A549 (cell line): Measurements from ENCODE around the gene TRABD2A.

Experiments used
- BHLHE40 ChIP-seq: IDR thresholded peaks from 2 replicates; pipeline ENCODE4 v1.6.1; 2012; ENCODE audit warnings: low read depth, low read length, inconsistent platforms
- NR3C1 ChIP-seq: fragments of >200 bp; sonication (Bioruptor Twin); formaldehyde crosslinking; IDR thresholded peaks from 3 replicates; pipeline ENCODE4 v1.6.1; 2017
- POLR2A ChIP-seq: IDR thresholded peaks from 2 replicates; pipeline ENCODE4 v1.6.1; 2012; ENCODE audit warnings: mild to moderate bottlenecking, low read length
- TF ChIP-seq, protein P1 (sequence below): fragments of 450-650 bp; IDR thresholded peaks from 2 replicates; pipeline ENCODE4 v1.6.1; 2014; ENCODE audit warnings: antibody characterized with exemption
- TF ChIP-seq, protein P2 (sequence below): fragments of >200 bp; sonication (Bioruptor Twin); formaldehyde crosslinking; IDR thresholded peaks from 3 replicates; pipeline ENCODE4 v1.5.1; 2016

DNA sequence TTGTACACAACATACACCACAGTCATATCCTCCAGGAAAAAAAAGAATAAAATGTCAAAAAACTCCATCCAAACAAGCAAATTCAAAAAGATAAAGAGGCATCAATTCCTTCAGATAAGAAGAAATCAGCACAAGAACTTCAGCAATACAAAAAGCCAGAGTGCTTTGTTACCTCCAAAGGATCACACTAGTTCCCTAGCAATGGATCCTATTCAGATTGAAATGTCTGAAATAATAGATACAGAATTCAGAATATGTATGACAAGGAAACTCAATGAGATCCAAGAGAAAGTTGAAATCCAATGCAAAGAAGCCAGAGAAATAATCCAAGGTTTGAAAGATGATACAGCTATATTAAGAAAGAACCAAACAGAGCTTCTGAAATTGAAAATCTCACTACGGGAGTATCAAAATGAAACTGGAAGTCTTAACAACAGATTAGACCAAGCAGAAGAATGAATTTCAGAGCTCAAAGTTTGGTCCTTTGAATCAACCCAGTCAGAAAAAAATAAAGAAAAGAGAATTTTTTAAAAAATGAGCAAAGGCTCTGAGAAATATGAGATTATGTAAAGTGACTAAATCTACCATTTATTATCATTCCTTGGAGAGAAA is 80.6 kb downstream of the TRABD2A start:
- TF ChIP-seq BHLHE40 (no peak), NR3C1 (no peak), POLR2A (no peak)
- TF ChIP-seq, protein P1, sequence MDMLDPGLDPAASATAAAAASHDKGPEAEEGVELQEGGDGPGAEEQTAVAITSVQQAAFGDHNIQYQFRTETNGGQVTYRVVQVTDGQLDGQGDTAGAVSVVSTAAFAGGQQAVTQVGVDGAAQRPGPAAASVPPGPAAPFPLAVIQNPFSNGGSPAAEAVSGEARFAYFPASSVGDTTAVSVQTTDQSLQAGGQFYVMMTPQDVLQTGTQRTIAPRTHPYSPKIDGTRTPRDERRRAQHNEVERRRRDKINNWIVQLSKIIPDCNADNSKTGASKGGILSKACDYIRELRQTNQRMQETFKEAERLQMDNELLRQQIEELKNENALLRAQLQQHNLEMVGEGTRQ: no peak
- TF ChIP-seq, protein P2, sequence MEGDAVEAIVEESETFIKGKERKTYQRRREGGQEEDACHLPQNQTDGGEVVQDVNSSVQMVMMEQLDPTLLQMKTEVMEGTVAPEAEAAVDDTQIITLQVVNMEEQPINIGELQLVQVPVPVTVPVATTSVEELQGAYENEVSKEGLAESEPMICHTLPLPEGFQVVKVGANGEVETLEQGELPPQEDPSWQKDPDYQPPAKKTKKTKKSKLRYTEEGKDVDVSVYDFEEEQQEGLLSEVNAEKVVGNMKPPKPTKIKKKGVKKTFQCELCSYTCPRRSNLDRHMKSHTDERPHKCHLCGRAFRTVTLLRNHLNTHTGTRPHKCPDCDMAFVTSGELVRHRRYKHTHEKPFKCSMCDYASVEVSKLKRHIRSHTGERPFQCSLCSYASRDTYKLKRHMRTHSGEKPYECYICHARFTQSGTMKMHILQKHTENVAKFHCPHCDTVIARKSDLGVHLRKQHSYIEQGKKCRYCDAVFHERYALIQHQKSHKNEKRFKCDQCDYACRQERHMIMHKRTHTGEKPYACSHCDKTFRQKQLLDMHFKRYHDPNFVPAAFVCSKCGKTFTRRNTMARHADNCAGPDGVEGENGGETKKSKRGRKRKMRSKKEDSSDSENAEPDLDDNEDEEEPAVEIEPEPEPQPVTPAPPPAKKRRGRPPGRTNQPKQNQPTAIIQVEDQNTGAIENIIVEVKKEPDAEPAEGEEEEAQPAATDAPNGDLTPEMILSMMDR: no peak
